ENCODE measurements around the gene KRTAP19-1. TPM values are rescaled to one million over a fixed set of nuclear protein-coding genes. Genes with fewer than 3 reads are reported as not detected.

Gene KRTAP19-1
- total and polyA plus RNA-seq, 9 of the 15 experiments (the other 6 are each of a cell fraction or from before 2014, with no cell fraction given), result not detected

GRCh38 chr21:30491963-30492428 is 11.8 kb upstream of the KRTAP19-1 start, which contains the start of gene KRTAP19-3:
KRTAP19-3 (minus strand) TSS chr21:30492013; CDS start chr21:30491957, 56 bp downstream.
- H3K9me3 ChIP-seq (replicated peaks; ENCODE audit: control insufficient read depth, insufficient read depth, low read depth, low read length), result no peaks in the 10 kb centered on the region; the same call in 1 of the 2 replicates
- ChIA-PET CTCF (ENCODE audit: low intra/inter-chr PET ratio) (no interaction called here), POLR2A (no interaction called here)
- intact Hi-C loops (cut with micrococcal nuclease), result no loop called here
- in situ Hi-C loops (cut with MboI), result no loop called here
- H3K27ac ChIP-seq (ENCODE audit: extremely low read depth, low read depth, low read length), result no peak within 1 kb of the TSS
- ATAC-seq (no peak), DNase-seq (ENCODE audit: extremely low read depth in 1 of 4, low spot score in 3 of 4) (no peak), FAIRE-seq (no peak)
- H3K27me3 ChIP-seq (ENCODE audit: control insufficient read depth in 2 of 2, insufficient read depth in 2 of 2, low read length in 2 of 2), result no peaks in the 10 kb centered on the region
- H3K4me1 ChIP-seq (replicated peaks in 1 of 2; ENCODE audit: control insufficient read depth in 2 of 2, insufficient read depth in 2 of 2, low read length in 2 of 2), result no peaks in the 10 kb centered on the region
- no peaks in the 10 kb centered on the region for H3K9me1 ChIP-seq (ENCODE audit: control insufficient read depth, insufficient read depth, low read length)
- no peak within 1 kb of the TSS for H3K4me2 ChIP-seq (ENCODE audit: insufficient read depth, low read length)
- no peaks in the 10 kb centered on the region for H3K79me2 ChIP-seq (ENCODE audit: control insufficient read depth, insufficient read depth, low read length)
- no peaks in the 10 kb centered on the region for H4K20me1 ChIP-seq (replicated peaks; ENCODE audit: control insufficient read depth, insufficient read depth, low read length)
- no peak within 1 kb of the TSS for H3K4me3 ChIP-seq
- 0% methylated on average over 2 of the region's 2 CpGs for WGBS (ENCODE audit: insufficient coverage, low coverage, missing lambda C conversion rate)
- no peak within 1 kb of the TSS for H3K9ac ChIP-seq (ENCODE audit: insufficient read depth in 1 of 2, low read depth in 2 of 2, low read length in 2 of 2)
- BruUV-seq (replicated peaks), result no TSS peak
- TF ChIP-seq PTTG1 (tag; IDR thresholded peaks at IDR 0.05; ENCODE audit: low read depth) (no peak), CEBPB (tag; IDR thresholded peaks at IDR 0.05) (peak; percentile 50; the same call in 1 of the 2 replicates), CEBPG (CRISPR knock-in tag; IDR thresholded peaks at IDR 0.05) (no peak), CEBPG (tag; conservative IDR thresholded peaks at IDR 0.05 in 1 of 2, IDR thresholded peaks at IDR 0.05 in 1 of 2) (peak in 1 of 2 experiments; percentile 79; a peak in 3 of 4 replicates), SRSF9 (IDR thresholded peaks at IDR 0.05; ENCODE audit: borderline replicate concordance, low read depth, low read length) (no peak), PCBP2 (IDR thresholded peaks at IDR 0.05; ENCODE audit: low read depth, low read length, poor library complexity, severe bottlenecking) (no peak), ZNF449 (CRISPR knock-in tag; IDR thresholded peaks at IDR 0.05) (no peak), KHSRP (IDR thresholded peaks at IDR 0.05) (no peak), TAF7 (tag; IDR thresholded peaks at IDR 0.05) (no peak)
- no peak within 1 kb of the TSS for H2AFZ ChIP-seq (ENCODE audit: low read depth, low read length)
- no peaks in the 10 kb centered on the region for H3K36me3 ChIP-seq (ENCODE audit: control insufficient read depth, insufficient read depth, low read length)
